Measurements from ENCODE around the gene TMIGD3.

TMIGD3 gene

DNA sequence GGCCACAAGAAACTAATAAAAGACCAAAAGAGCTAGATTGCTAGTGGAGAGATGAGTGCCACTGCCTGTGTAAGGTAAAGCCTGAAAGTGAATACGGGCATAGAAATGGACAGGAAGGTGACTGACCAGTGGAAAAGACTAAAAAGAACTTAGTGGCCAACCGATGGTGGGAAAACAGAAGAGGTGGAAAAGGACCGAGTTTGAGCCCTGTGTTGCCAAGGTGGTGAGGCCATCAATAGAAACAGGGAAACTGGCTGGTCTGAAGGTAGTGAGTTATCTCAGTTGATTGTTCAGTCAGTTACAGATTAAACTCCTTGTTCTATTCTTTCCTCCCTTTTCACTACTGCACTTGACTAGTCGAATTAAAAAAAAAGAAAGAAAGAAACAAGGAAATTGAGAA, 56.9 kb downstream of the TMIGD3 start:
- no peak for DNase-seq

DNA sequence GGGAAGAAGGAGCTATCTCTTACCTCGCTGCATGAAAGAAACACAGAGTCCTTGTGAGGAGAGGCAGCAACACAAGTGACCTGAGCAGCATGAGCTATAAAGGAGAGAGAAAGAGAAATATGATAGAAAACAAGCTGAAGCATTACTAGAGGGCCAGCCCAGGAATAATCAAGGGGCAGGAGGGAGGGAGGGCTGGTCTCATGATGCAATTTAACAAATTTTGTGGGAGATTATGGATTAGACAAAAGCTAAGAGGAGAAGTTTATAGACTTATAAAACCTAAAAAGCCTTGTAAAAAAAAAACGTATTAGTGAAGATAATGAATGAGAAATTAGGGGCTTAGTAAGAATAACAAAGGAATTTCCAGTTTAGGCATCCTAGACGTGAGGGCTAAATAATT, 59.4 kb downstream of the TMIGD3 start:
- no peak for DNase-seq

DNA sequence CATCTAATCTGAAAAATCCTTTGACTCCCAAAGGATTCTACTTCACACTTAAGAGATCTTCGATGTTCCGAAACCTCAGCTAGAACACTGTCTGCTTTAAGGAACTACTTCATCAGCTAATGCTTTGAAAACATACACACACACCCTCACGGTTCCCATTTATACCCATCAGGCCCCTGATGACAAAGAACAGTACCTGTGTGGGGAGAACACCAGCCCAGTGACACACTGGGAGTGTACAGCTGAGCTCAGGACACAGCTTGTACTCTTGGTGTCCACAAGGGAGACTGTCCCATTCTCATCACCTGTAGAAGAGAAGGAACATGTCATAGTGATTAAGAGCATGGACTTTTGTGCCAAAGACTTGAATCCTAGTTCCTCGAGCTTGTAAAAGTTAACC, 61.0 kb downstream of the TMIGD3 start:
- no peak for DNase-seq

DNA sequence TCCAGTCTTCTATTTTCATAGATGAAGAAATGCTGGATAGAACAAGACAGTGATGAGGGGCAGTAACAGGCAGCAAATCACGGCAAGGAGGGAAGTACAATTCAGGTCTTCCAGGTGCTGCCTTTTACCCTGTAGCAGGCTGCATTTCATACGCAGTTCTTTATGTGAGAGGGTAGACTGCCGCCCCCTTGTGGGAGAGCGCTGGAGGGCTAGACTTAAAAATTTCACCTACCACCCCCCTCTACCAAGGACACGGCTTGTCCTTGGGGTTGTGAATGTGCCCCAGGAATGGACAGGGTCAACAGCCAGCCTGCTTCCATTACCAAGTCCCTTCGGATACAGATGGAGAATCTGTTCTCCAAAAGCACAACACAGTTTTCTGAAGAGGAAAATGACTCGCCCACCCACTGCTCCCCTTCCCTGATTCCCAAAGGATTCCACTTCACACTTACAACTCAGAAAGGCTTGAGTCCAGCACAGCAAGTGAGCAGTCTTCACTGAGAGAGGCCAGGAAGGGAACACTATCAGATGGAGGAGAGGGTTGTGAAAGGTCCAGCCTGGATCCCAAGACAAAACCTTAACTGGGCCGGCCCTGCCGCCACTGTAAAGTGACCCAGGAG, 61.8 kb downstream of the TMIGD3 start:
- peak; percentile 67 to 76 for DNase-seq

DNA sequence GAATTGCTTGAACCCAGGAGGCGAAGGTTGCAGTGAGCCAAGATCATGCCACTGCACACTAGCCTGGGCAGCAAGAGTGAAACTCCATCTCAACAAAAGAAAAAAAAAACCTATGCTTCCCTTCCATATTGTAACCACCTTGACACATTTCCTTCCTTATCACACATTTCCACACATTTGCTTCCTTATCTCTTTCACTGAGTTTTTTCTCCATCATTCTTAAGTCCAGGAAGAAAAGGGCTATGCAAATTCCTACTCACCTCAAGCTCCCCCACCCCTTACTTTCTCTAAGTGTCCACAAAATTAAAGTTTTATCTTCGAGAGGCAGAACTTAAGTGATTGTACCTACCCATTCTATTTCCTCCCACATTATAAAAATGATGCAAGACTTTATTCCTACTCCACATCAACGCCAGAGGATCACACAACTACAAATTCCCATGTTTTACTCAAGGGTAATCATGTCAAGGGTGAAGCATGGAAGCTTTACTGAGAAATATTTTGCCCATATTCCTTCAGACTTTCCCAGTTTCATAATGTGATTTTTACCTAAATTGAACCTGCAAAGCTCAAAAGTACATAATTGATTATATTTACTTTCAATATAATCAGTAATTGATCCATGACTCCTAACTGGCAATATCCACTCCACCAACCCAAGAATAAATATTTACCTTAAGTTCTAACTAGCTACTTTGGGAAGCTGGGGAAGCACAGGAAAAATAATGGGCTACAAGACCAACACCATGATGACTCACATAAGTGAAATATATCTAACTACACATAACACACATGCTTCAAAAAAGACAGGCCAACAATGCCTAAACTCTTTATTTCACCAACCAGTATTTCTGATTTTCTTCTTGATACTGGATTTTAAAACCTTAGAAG, 63.7 kb downstream of the TMIGD3 start:
- no peak for DNase-seq

DNA sequence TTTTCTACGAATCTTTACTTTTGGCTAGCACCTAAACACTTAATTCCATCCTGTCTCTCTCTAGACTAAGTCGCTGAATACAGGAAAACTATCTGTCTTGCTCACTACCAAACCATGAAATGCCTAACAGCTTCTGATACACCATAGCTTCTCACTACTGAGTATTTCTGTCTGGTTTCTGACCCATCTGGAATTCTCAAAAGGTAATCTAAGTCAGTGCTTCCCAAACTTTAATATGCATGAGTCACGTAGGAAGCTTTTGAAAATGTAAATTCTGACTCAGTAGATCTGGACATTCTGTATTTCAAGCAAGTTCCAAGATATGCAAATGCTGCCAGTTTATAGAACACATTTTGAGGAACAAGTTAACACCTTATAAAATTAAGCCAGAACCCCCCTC, 66.7 kb downstream of the TMIGD3 start:
- DNase-seq = no peak

Data from CD4-positive, alpha-beta T cell treated with Interferon alpha-2 for 1 hour (primary cell).